Stimulated activated naive CD8-positive, alpha-beta T cell treated with anti-CD3 and anti-CD28 coated beads, Interleukin-15, amount 100 ng/mL, for 72 hours (primary cell): ENCODE data around the gene AJM1.

Experiments used
- ATAC-seq: fragments of 150-1000 bp; cut with Tn5 transposase; 2 replicates; pipeline ENCODE4 v1.10.0; 2021; ENCODE audit warnings: mild to moderate bottlenecking, moderate library complexity
- DNase-seq, 2 donors: peaks; one replicate each; pipeline ENCODE4 v3.0.0; 2021 to 2022
- H3K27ac Mint-ChIP-seq, 2 donors: one replicate each; pipeline ENCODE4 v1.8.0; 2022; ENCODE audit warnings: mild to moderate bottlenecking in 2 of 2, mixed read lengths in 2 of 2, moderate library complexity in 2 of 2
- H3K27me3 Mint-ChIP-seq: one replicate; pipeline ENCODE4 v1.8.0; 2022; ENCODE audit warnings: mixed read lengths
- H3K4me1 Mint-ChIP-seq: one replicate; pipeline ENCODE4 v1.8.0; 2022; ENCODE audit warnings: mild to moderate bottlenecking, mixed read lengths
- H3K4me3 Mint-ChIP-seq, 2 donors: one replicate each; pipeline ENCODE4 v1.8.0; 2022; ENCODE audit warnings: mild to moderate bottlenecking in 2 of 2, mixed read lengths in 2 of 2, moderate library complexity in 1 of 2
- H3K9me3 Mint-ChIP-seq, 2 donors: one replicate each; pipeline ENCODE4 v1.8.0; 2022; ENCODE audit warnings: mixed read lengths in 2 of 2

The AJM1 gene

GRCh38 chr9:136844761-136845464 lies 2.6 kb downstream of the AJM1 start:
- DNase-seq (peak in 1 of 2 donors; percentile 39), ATAC-seq (no peak)
- Mint-ChIP-seq H3K4me1 (peaks cover 54% of the 10 kb centered on the region), H3K9me3 (no peaks in the 10 kb centered on the region), H3K27ac (peak overlapping the region in 1 of 2 donors; percentile 87), H3K4me3 (peak overlapping the region in 1 of 2 donors; percentile 35), H3K27me3 (peaks cover 43% of the 10 kb centered on the region)

DNA sequence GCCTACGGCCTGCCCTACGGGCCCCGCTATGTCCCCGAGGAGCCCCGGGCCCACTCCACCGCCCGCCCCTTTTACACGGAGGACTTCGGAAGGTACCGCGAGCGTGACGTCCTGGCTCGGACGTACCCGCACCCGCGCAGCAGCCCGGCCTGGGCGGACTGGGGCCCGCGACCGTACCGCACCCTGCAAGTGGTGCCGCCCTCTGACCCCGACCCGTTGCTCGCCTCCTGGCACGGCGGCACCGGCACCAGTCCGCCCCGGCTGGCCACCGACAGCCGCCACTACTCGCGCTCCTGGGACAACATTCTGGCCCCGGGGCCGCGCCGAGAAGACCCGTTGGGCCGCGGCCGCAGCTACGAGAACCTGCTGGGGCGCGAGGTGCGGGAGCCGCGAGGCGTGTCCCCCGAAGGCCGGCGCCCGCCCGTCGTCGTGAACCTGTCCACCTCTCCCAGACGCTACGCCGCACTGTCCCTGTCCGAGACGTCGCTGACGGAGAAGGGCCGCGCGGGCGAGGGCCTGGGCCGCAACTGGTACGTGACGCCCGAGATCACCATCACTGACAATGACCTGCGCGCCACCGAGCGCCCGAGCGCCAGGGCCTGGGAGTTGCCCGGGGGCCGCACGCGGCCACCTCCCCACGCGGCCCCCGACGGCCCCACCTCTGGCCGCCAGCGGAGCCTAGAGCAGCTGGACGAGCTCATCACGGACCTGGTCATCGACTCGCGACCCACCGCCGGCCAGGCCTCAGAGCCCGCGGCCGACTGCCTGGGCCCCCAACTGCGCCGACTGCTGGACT lies 3.4 kb downstream of the AJM1 start:
- no peak overlapping the region for H3K4me3 Mint-ChIP-seq
- no peak for ATAC-seq
- H3K9me3 Mint-ChIP-seq = no peaks in the 10 kb centered on the region
- H3K27me3 Mint-ChIP-seq = peaks cover 43% of the 10 kb centered on the region
- no peak overlapping the region for H3K27ac Mint-ChIP-seq
- DNase-seq = peak in 1 of 2 donors; percentile 23
- peaks cover 60% of the 10 kb centered on the region for H3K4me1 Mint-ChIP-seq

- Mint-ChIP-seq H3K4me3 (peak overlapping the region; percentile 6 to 99), H3K27ac (peak overlapping the region in 1 of 2 donors; percentile 86), H3K9me3 (no peaks in the 10 kb centered on the region), H3K27me3 (peaks cover 43% of the 10 kb centered on the region), H3K4me1 (peaks cover 60% of the 10 kb centered on the region)
- peak in 1 of 2 donors; percentile 14 for DNase-seq
- no peak for ATAC-seq
Observed at GRCh38 chr9:136846376-136847087, 4.3 kb downstream of the AJM1 start.

- H3K27me3 Mint-ChIP-seq = peaks cover 43% of the 10 kb centered on the region
- H3K4me3 Mint-ChIP-seq = peak overlapping the region; percentile 99
- H3K27ac Mint-ChIP-seq = peak overlapping the region in 1 of 2 donors; percentile 96
- no peak for ATAC-seq
- peaks cover 53% of the 10 kb centered on the region for H3K4me1 Mint-ChIP-seq
- DNase-seq = peak in 1 of 2 donors; percentile 39
- H3K9me3 Mint-ChIP-seq = no peaks in the 10 kb centered on the region
Observed at GRCh38 chr9:136847088-136847825, 5.0 kb downstream of the AJM1 start.

DNA sequence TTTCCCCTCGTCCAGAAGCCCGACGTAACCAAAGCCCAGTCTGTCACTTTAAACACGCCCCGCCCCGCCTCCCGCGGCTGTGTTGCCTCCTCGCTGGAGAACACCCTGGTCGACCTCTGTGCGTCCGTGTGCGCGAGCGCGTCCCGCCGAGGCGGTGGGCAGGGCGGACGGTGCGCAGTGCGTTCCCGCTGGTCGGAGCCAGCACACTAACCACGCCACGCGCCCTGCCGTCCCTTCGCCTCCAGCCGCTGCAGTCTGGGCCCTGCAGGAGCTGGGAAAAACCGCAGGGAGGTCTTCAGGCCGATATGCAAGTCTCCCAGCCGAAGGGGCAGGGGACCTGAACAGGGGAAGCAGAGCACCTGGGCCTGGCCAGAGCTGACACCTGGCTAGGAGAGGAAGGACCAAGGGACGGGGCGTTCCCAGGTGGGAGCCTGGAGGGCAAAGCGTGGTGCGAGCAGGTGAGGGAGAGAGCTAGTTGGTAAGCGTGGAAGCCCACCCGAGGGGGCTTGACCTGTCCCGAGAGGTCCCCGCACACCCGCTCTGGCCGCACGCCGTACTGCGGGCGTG lies 5.6 kb downstream of the AJM1 start:
- peak; percentile 60 for ATAC-seq
- peaks cover 43% of the 10 kb centered on the region for H3K27me3 Mint-ChIP-seq

DNA sequence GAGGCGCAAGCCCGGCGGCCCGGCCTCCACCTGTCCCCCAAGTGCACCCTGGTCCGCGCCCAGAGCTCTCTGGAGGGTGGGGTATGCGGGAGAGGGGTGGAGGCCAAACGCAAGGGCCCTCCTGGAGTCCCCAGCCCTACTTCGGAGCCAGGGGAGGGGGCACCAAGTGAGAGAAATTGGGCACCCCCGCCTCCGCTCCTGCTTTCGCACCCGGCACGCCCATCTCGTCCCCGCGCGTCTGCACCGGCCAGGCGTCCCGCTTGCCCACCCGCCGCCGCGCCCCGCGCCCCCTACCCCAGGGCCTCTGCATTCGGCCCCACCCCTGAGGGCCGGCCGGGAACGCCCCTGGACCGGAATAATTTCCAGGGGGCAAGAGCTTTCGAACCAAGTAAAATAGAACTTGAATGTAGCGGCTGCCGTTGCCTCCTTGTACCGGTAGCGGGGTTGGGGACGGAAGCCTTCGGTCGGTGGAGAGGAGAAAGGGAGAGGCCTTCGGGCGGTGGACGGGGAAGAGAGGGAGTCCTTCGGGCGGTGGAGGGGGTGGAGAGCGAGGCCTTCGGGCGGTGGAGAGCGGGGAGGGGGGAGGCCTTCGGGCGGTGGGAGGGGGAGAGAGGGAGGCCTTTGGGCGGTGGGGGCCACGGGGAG lies 6.2 kb downstream of the AJM1 start:
- DNase-seq = peak; percentile 56 to 63
- Mint-ChIP-seq H3K9me3 (no peaks in the 10 kb centered on the region), H3K4me1 (peaks cover 45% of the 10 kb centered on the region), H3K4me3 (peak overlapping the region; percentile 99), H3K27me3 (peaks cover 41% of the 10 kb centered on the region), H3K27ac (peak overlapping the region; percentile 83 to 91)
- peak; percentile 26 for ATAC-seq

More for the DNA sequence above, 5.6 kb downstream of the AJM1 start:
- peak; percentile 87 to 89 for DNase-seq
- Mint-ChIP-seq H3K27ac (peak overlapping the region; percentile 69 to 96), H3K9me3 (no peaks in the 10 kb centered on the region), H3K4me1 (peaks cover 50% of the 10 kb centered on the region), H3K4me3 (peak overlapping the region; percentile 99)

DNA sequence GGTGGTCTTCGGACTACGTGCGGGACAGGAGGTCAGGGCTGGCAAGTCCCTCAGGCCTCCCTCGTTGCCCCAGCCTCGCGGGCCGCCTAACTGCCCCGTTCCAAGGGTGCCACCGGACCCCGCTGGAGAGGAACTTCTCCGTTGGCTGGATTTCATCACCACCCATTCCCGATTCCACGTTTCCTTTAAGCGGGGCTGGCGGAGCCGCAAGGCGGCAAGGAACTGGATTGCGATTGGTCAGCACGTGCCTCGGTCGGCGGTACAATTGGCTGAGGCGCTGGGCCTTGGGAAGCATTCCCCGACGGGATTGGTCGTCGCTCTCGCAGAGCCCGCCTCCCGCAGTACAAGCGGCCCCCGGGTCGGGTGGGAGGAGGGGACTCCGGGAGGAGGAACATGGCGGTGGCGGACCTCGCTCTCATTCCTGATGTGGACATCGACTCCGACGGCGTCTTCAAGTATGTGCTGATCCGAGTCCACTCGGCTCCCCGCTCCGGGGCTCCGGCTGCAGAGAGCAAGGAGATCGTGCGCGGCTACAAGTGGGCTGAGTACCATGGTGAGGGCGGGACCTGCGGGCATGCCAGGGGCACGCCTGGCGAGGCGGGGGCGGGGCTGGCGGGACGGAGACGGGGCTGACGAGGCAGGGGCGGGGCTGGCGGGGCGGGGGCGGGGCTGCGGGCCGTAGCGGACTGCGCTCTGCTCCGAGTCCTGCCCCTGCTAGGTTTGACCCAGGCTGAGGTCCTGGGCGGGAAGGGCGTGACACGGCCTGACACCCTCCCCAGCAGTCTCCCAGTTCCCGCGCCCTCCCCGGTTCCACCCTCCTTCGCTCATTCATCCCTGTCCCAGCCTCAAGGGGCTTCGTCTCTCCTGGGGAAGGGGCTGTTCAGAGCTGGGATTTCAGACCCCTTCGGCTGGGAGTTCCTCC lies 7.0 kb downstream of the AJM1 start, which contains the start of gene PHPT1:
Gene PHPT1, plus strand, starts transcription at position 372 of the 922 bp plus-strand sequence. Its CDS starts 22 bp downstream, at position 394.
- peak within 1 kb of the TSS; percentile 99 for H3K4me3 Mint-ChIP-seq
- ATAC-seq = peak; percentile 87
- H3K27ac Mint-ChIP-seq = peak within 1 kb of the TSS; percentile 91 to 95
- H3K27me3 Mint-ChIP-seq = peaks cover 33% of the 10 kb centered on the region
- peaks cover 39% of the 10 kb centered on the region for H3K4me1 Mint-ChIP-seq
- DNase-seq = peak; percentile 98
- H3K9me3 Mint-ChIP-seq = no peaks in the 10 kb centered on the region

GRCh38 chr9:136849960-136850865 lies 7.9 kb downstream of the AJM1 start:
- H3K4me1 Mint-ChIP-seq = peaks cover 39% of the 10 kb centered on the region
- ATAC-seq (no peak), DNase-seq (peak in 1 of 2 donors; percentile 24)
- no peaks in the 10 kb centered on the region for H3K9me3 Mint-ChIP-seq
- H3K27me3 Mint-ChIP-seq = peaks cover 30% of the 10 kb centered on the region
- H3K27ac Mint-ChIP-seq = peak overlapping the region in 1 of 2 donors; percentile 88
- H3K4me3 Mint-ChIP-seq = peak overlapping the region; percentile 95 to 99

GRCh38 chr9:136850866-136851775 lies 8.8 kb downstream of the AJM1 start:
- peak overlapping the region; percentile 62 to 95 for H3K4me3 Mint-ChIP-seq
- no peak overlapping the region for H3K27ac Mint-ChIP-seq

DNA sequence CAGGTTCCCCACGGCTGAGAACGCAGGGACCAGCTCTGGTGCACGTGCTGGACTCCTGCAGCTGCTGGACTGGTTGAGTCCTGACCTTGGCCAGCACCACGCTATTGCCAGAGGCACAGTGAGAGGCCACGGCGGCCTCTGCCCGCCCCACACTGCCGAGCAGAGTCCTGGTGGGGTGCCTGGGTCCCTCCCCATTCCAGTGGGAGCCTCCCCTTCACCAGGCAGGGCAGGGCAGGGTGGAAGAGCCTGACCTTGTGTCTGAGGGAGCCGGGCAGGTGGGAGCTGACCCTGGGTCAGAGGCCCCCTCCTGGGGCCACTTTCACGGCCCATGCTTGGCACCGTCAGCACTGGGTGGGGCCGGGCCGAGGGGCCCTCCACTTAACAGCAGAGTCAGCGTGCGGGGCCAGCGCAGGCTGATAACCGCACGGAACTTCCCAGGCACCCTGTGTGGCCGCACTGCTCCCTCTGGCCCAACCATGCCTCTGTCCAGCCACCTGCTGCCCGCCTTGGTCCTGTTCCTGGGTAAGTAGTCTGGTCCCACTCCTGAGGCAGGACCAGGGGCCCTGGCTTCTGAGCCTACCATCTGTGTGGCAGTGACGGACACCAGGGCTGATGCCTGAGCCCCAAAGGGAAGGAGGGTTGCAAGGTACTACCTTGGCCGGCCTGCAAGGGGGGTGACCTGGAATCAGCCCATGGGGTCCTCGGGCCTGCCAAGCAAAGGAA lies 9.8 kb downstream of the AJM1 start, which contains the start of gene MAMDC4:
Gene MAMDC4, plus strand, starts transcription at position 406 of the 723 bp plus-strand sequence. Its CDS starts 71 bp downstream, at position 477.
- Mint-ChIP-seq H3K27ac (no peak within 1 kb of the TSS), H3K4me1 (peaks cover 31% of the 10 kb centered on the region), H3K9me3 (no peaks in the 10 kb centered on the region), H3K27me3 (peaks cover 11% of the 10 kb centered on the region), H3K4me3 (no peak within 1 kb of the TSS)
- no peak for DNase-seq
- no peak for ATAC-seq

More at GRCh38 chr9:136850866-136851775, 8.8 kb downstream of the AJM1 start:
- H3K9me3 Mint-ChIP-seq = no peaks in the 10 kb centered on the region
- DNase-seq = peak in 1 of 2 donors; percentile 22
- H3K27me3 Mint-ChIP-seq = peaks cover 21% of the 10 kb centered on the region
- no peak for ATAC-seq
- peaks cover 38% of the 10 kb centered on the region for H3K4me1 Mint-ChIP-seq
